ENCODE measurements around the gene SNED1.

- TF ChIP-seq CHD2 (IDR thresholded peaks at IDR 0.05; ENCODE audit: low read depth, low read length) (no peak), THAP12 (CRISPR knock-in tag; IDR thresholded peaks at IDR 0.05) (no peak), SMAD2 (IDR thresholded peaks at IDR 0.05; ENCODE audit: low read depth, low read length) (no peak)
Observed at GRCh38 chr2:240989451-240990265, 8.8 kb upstream of the SNED1 start.
